GM18867 (cell line): Measurements from ENCODE around the gene KDM4B.

Experiments
- ATAC-seq: cut with Tn5 transposase; IDR thresholded peaks from one replicate; pipeline ENCODE4 v1.9.1; 2021; ENCODE audit warnings: mild to moderate bottlenecking, moderate library complexity; ENCODE audit not compliant: unreplicated experiment

Gene KDM4B

GRCh38 chr19:5066768-5067167 is 97.9 kb downstream of the KDM4B start:
- no peak for ATAC-seq

GRCh38 chr19:5067678-5068077 is 98.8 kb downstream of the KDM4B start:
- no peak for ATAC-seq

- ATAC-seq, result no peak
These were observed 99.5 kb downstream of the KDM4B start for GRCh38 chr19:5068233-5069072.

GRCh38 chr19:5070331-5070730 is 101.4 kb downstream of the KDM4B start:
- no peak for ATAC-seq

GRCh38 chr19:5070930-5071329 is 102.0 kb downstream of the KDM4B start:
- ATAC-seq, result no peak

- ATAC-seq, result no peak
These were observed 102.7 kb downstream of the KDM4B start for GRCh38 chr19:5071579-5071978.

- ATAC-seq, result no peak
These were observed 103.2 kb downstream of the KDM4B start for GRCh38 chr19:5072115-5072514.

GRCh38 chr19:5073153-5073844 is 104.4 kb downstream of the KDM4B start:
- ATAC-seq, result no peak

- ATAC-seq, result no peak
These were observed 105.5 kb downstream of the KDM4B start for GRCh38 chr19:5074407-5074806.

GRCh38 chr19:5074830-5075394 is 106.0 kb downstream of the KDM4B start:
- ATAC-seq, result no peak

GRCh38 chr19:5075597-5075996 is 106.7 kb downstream of the KDM4B start:
- no peak for ATAC-seq

- no peak for ATAC-seq
These were observed 107.7 kb downstream of the KDM4B start for GRCh38 chr19:5076440-5077208.

- no peak for ATAC-seq
These were observed 108.2 kb downstream of the KDM4B start for GRCh38 chr19:5077209-5077515.

GRCh38 chr19:5078182-5078581 is 109.3 kb downstream of the KDM4B start:
- no peak for ATAC-seq

- ATAC-seq, result no peak
These were observed 109.8 kb downstream of the KDM4B start for GRCh38 chr19:5078666-5079065.

GRCh38 chr19:5079071-5079774 is 110.3 kb downstream of the KDM4B start:
- ATAC-seq, result no peak

GRCh38 chr19:5080030-5080654 is 111.2 kb downstream of the KDM4B start:
- ATAC-seq, result no peak

GRCh38 chr19:5080809-5081208 is 111.9 kb downstream of the KDM4B start:
- no peak for ATAC-seq

- ATAC-seq, result no peak
These were observed 112.7 kb downstream of the KDM4B start for GRCh38 chr19:5081443-5082161.

GRCh38 chr19:5083547-5083965 is 114.6 kb downstream of the KDM4B start:
- ATAC-seq, result no peak
